Measurements from ENCODE around the gene TMEM208. TPM values are rescaled to one million over a fixed set of nuclear protein-coding genes. Genes with fewer than 3 reads are reported as not detected.

Gene TMEM208
- total RNA-seq, 4 donors from 2014 or later, result 10.2 to 57.9 (median 27.3) TPM

DNA sequence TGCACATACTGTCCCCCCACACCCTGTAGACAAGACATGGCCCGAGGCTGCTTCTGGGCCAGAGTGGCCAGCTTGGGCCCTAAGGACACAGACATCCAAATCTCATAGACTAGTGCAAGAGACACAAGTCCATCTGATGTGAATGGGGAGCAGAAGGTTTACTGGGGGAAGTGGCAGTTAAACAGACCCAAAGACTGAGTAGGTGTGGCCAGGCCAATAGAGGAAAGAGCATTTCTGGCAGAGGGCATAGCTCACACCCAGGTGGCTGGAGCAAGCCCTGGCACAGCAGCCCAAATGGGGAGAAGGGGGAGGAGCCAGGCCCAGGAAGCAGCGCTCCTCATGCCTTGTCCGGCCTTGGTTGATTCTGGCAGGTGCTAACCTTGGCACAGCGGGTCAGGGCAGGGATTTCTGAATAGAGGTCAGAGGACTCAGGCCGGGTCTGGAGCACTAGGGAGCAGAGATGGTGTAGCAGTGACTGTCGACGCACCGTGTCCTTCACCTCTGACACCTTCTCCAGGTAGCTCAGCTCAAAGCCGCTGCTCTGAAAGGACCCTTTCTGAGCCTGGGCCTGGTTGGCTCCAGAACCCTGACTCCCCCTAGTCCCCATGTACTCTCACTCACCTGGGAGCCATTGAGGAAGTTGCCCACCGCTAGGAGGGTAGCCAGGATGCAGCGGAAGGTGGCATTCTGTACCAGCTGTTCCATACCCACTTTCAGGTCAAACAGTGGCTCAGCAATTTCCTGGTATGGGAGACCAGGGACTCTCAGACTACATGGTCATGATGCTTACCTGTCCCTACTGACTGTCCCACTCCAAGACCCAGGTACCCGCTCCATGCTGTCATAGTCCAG, 4.1 kb downstream of the TMEM208 start:
- no peak for DNase-seq
- Histone ChIP-seq H3K27me3 (no peaks in the 10 kb centered on the region), H3K27ac (no peak overlapping the region), H3K36me3 (no peaks in the 10 kb centered on the region), H3K4me3 (no peak overlapping the region), H3K9me3 (no peaks in the 10 kb centered on the region), H3K4me1 (peaks cover 4 to 7% of the 10 kb centered on the region in 2 donors)
- TF ChIP-seq POLR2A (IDR thresholded peaks at IDR 0.05), result no peak
- TF ChIP-seq, protein P1, sequence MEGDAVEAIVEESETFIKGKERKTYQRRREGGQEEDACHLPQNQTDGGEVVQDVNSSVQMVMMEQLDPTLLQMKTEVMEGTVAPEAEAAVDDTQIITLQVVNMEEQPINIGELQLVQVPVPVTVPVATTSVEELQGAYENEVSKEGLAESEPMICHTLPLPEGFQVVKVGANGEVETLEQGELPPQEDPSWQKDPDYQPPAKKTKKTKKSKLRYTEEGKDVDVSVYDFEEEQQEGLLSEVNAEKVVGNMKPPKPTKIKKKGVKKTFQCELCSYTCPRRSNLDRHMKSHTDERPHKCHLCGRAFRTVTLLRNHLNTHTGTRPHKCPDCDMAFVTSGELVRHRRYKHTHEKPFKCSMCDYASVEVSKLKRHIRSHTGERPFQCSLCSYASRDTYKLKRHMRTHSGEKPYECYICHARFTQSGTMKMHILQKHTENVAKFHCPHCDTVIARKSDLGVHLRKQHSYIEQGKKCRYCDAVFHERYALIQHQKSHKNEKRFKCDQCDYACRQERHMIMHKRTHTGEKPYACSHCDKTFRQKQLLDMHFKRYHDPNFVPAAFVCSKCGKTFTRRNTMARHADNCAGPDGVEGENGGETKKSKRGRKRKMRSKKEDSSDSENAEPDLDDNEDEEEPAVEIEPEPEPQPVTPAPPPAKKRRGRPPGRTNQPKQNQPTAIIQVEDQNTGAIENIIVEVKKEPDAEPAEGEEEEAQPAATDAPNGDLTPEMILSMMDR (IDR thresholded peaks at IDR 0.05), result no peak
- intact Hi-C loops (cut with DNase I; ENCODE audit: low total_unique reads), result no loop called here

DNA sequence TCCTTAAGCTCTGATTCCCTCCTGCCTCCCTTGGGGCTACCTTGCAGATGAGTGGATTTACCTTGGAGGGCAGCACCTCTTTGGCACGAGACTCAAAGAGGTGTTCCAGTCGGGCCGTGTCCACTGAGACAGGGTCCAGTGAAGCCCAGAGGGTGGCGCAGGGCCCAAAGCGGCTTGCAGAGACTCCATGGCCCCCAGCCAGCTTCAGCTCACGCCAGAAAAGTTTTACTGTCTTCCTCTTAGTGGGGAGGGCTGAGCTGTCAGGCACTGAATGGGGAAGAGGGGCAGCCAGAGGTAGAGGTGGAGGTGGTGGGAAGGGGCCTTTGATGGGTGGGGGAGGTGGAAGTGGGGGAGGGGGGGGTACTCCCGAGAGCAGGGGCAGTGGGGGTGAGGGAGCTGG, 6.7 kb downstream of the TMEM208 start:
- H3K4me1 ChIP-seq, result no peaks in the 10 kb centered on the region
- no peaks in the 10 kb centered on the region for H3K36me3 ChIP-seq
- no peaks in the 10 kb centered on the region for H3K27me3 ChIP-seq
- intact Hi-C loops (cut with DNase I; ENCODE audit: low total_unique reads), result no loop called here
- H3K27ac ChIP-seq, result no peak overlapping the region
- no peak for TF ChIP-seq POLR2A (IDR thresholded peaks at IDR 0.05)
- TF ChIP-seq, protein P1 (IDR thresholded peaks at IDR 0.05), result no peak
- no peaks in the 10 kb centered on the region for H3K9me3 ChIP-seq
- no peak overlapping the region for H3K4me3 ChIP-seq
- no peak for DNase-seq

DNA sequence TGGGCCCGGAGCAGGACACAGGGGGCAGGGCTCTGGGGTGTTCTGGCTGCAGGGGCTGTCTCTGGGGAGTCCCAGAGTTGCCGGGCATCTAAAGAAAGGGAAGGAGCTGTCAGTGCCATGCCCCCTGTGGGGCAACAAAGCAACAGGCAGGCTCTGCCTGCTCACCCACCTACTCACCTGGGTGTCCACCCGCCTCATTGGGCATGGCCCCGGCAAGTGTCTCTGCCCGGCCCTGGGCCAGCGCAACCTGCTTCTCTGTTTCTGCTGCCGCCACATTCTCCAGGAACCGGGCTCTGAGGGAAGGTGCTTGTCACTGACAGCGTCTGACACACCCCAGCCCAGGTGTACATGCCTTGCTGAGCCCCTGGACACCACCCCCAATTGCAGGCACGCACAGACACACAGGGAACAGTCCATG, 7.3 kb downstream of the TMEM208 start:
- Histone ChIP-seq H3K4me3 (no peak overlapping the region), H3K9me3 (no peaks in the 10 kb centered on the region), H3K4me1 (no peaks in the 10 kb centered on the region), H3K27me3 (no peaks in the 10 kb centered on the region), H3K27ac (no peak overlapping the region), H3K36me3 (no peaks in the 10 kb centered on the region)
- TF ChIP-seq, protein P1 (IDR thresholded peaks at IDR 0.05), result no peak
- no peak for TF ChIP-seq POLR2A (IDR thresholded peaks at IDR 0.05)
- intact Hi-C loops (cut with DNase I; ENCODE audit: low total_unique reads), result no loop called here
- DNase-seq, result no peak

DNA sequence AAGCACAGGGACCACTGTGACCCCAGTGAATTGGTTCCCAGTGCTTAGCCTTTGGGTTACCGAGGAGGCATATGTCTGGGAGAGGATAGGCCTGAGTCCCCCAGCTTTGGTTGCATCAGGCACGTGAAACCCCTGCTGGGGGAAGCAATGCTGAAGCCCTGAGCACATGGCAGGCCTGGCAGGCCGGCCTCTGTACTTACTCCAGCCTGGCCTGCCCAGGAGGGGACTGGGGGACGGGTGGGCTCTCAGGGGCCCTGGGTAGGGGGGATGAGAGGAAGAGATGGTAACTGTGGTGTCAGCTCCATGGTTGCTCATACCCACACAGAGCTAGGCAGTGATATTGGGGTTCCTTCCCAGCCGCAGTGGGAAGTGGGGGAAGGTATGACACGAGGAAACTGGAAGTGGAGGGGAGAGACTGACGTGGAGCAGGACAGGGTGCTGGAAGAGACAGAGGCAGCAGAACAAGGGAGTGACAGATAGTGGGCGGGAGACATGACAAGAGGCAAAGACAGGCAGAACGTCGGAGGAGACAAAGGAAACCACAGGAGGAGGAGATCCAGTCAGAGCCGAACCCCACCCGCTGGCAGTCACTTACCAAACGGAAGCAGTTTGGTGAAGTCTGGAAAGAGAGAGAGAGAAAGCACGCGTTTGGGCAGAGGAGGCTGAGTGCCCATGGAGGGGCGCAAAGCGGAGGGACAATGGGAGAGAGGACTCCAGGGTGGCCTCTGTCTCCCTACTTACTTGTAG, 9.1 kb downstream of the TMEM208 start:
- no peak for DNase-seq
- no peaks in the 10 kb centered on the region for H3K27me3 ChIP-seq
- TF ChIP-seq, protein P1 (IDR thresholded peaks at IDR 0.05), result no peak
- TF ChIP-seq POLR2A (IDR thresholded peaks at IDR 0.05), result no peak
- intact Hi-C loops (cut with DNase I; ENCODE audit: low total_unique reads), result no loop called here
- H3K9me3 ChIP-seq, result no peaks in the 10 kb centered on the region
- H3K4me1 ChIP-seq, result peaks cover 0 to 6% of the 10 kb centered on the region in 2 donors
- H3K36me3 ChIP-seq, result no peaks in the 10 kb centered on the region
- no peak overlapping the region for H3K27ac ChIP-seq
- H3K4me3 ChIP-seq, result no peak overlapping the region
